Measurements from ENCODE around the gene B4GALNT1. TPM values are rescaled to one million over a fixed set of nuclear protein-coding genes. Genes with fewer than 3 reads are reported as not detected.
A peak's percentile ranks its signal among the peaks of the same experiment; 100 is the strongest.
"Not testable (repeated sequence)": the region's sequence is repeated elsewhere in the genome, so short reads cannot be mapped to it uniquely, and the experiment has no call there.

The B4GALNT1 gene
- total RNA-seq, 1 experiment from 2014 or later, result 82.6 TPM

GRCh38 chr12:57609101-57609780 is 23.8 kb downstream of the B4GALNT1 start:
- no peak for DNase-seq (ENCODE audit: low spot score)

- DNase-seq (ENCODE audit: low spot score), result no peak
These were observed 24.9 kb downstream of the B4GALNT1 start for GRCh38 chr12:57607958-57608663.

- no peak for DNase-seq (ENCODE audit: low spot score)
These were observed 26.2 kb downstream of the B4GALNT1 start for GRCh38 chr12:57606821-57607220.

- DNase-seq (ENCODE audit: low spot score), result no peak
These were observed 26.6 kb downstream of the B4GALNT1 start for GRCh38 chr12:57606399-57606798.

- no peak for DNase-seq (ENCODE audit: low spot score)
These were observed 27.1 kb downstream of the B4GALNT1 start for GRCh38 chr12:57605811-57606311.

- DNase-seq (ENCODE audit: low spot score), result no peak
These were observed 27.8 kb downstream of the B4GALNT1 start for GRCh38 chr12:57604992-57605810.

- DNase-seq (ENCODE audit: low spot score), result no peak
These were observed 28.5 kb downstream of the B4GALNT1 start, which contains the start of gene DTX3 for GRCh38 chr12:57604454-57604991. DTX3 (plus strand) TSS chr12:57604824; CDS start chr12:57606518, 1,694 bp downstream.

- DNase-seq (ENCODE audit: low spot score), result peak; percentile 34
These were observed 29.1 kb downstream of the B4GALNT1 start for GRCh38 chr12:57603815-57604453.

GRCh38 chr12:57603324-57603723 is 29.7 kb downstream of the B4GALNT1 start:
- no peak for DNase-seq (ENCODE audit: low spot score)

- no peak for DNase-seq (ENCODE audit: low spot score)
These were observed 30.5 kb downstream of the B4GALNT1 start for GRCh38 chr12:57602544-57602943.

- no peak for DNase-seq (ENCODE audit: low spot score)
These were observed 32.6 kb downstream of the B4GALNT1 start for GRCh38 chr12:57600395-57600794.

GRCh38 chr12:57593187-57593586 is 39.8 kb downstream of the B4GALNT1 start:
- no peak for DNase-seq (ENCODE audit: low spot score)

- no peak for DNase-seq (ENCODE audit: low spot score)
These were observed 40.3 kb downstream of the B4GALNT1 start for GRCh38 chr12:57592551-57593165.

GRCh38 chr12:57591782-57592325 is 41.1 kb downstream of the B4GALNT1 start:
- DNase-seq (ENCODE audit: low spot score), result no peak

- peak; percentile 62 for DNase-seq (ENCODE audit: low spot score)
These were observed 41.9 kb downstream of the B4GALNT1 start, which contains the start of gene PIP4K2C for GRCh38 chr12:57590864-57591781. PIP4K2C (plus strand) TSS chr12:57591192; CDS start chr12:57591290, 98 bp downstream.

- DNase-seq (ENCODE audit: low spot score), result no peak
These were observed 42.5 kb downstream of the B4GALNT1 start for GRCh38 chr12:57590479-57590863.

- DNase-seq (ENCODE audit: low spot score), result not testable (repeated sequence)
These were observed 43.9 kb downstream of the B4GALNT1 start for GRCh38 chr12:57588951-57589610.

GRCh38 chr12:57586832-57587429 is 46.1 kb downstream of the B4GALNT1 start:
- no peak for DNase-seq (ENCODE audit: low spot score)
